H1 (cell line): ENCODE data around the gene CMTM1.

ENCODE experiments used
- BRCA1 ChIP-seq: IDR thresholded peaks from 2 replicates; pipeline ENCODE4 v1.6.1; 2012; ENCODE audit warnings: low read depth, low read length, improper control_type of control experiment
- CBX8 ChIP-seq: fragments of 300-800, 300-1000 bp; sonication (generic); IDR thresholded peaks from 2 replicates; pipeline ENCODE4 v1.7.1; 2016; ENCODE audit warnings: low read depth, low read length, borderline replicate concordance
- CEBPB ChIP-seq: IDR thresholded peaks from 2 replicates; pipeline ENCODE4 v1.6.1; 2012; ENCODE audit warnings: low read depth, low read length
- EP300 ChIP-seq, 2 experiments: IDR thresholded peaks; 1 replicate in 1 of 2; 2 replicates in 1 of 2; pipeline ENCODE4 v1.6.1; 2011 to 2012; ENCODE audit warnings: low read depth in 2 of 2, low read length in 2 of 2, mild to moderate bottlenecking in 2 of 2, borderline replicate concordance in 1 of 2, inconsistent platforms in 1 of 2, moderate library complexity in 1 of 2
- FOSL1 ChIP-seq: IDR thresholded peaks from 2 replicates; pipeline ENCODE4 v1.6.1; 2011; ENCODE audit warnings: mild to moderate bottlenecking, low read depth, low read length, moderate library complexity; ENCODE audit not compliant: insufficient read depth
- HDAC6 ChIP-seq: IDR thresholded peaks from one replicate; pipeline ENCODE4 v1.7.1; 2012; ENCODE audit warnings: low read depth, mild to moderate bottlenecking, inconsistent platforms, low read length, moderate library complexity
- POLR2A ChIP-seq, 2 experiments: IDR thresholded peaks; 1 replicate in 1 of 2; 2 replicates in 1 of 2; pipeline ENCODE4 v1.6.1; 2011; ENCODE audit warnings: low read depth in 2 of 2, low read length in 2 of 2, mild to moderate bottlenecking in 2 of 2; ENCODE audit errors: control extremely low read depth in 1 of 2
- RXRA ChIP-seq: IDR thresholded peaks from 2 replicates; pipeline ENCODE4 v1.6.1; 2011; ENCODE audit warnings: low read depth, mild to moderate bottlenecking, low read length, moderate library complexity; ENCODE audit not compliant: insufficient read depth
- SIRT6 ChIP-seq: IDR thresholded peaks from one replicate; pipeline ENCODE4 v1.7.1; 2012; ENCODE audit warnings: low read length, inconsistent platforms
- SP2 ChIP-seq: IDR thresholded peaks from 2 replicates; pipeline ENCODE4 v1.6.1; 2012; ENCODE audit warnings: mild to moderate bottlenecking, low read length, inconsistent platforms
- TF ChIP-seq, protein P1 (sequence below): IDR thresholded peaks from 2 replicates; pipeline ENCODE4 v1.6.1; 2011; ENCODE audit warnings: low read depth, mild to moderate bottlenecking, low read length; ENCODE audit not compliant: insufficient read depth
- TF ChIP-seq, protein P2 (sequence below), 3 experiments: IDR thresholded peaks; 1 replicate in 2 of 3; 2 replicates in 1 of 3; pipeline versions ENCODE4 v1.5.1 to v1.6.1; 2011; ENCODE audit warnings: low read length in 3 of 3, mild to moderate bottlenecking in 3 of 3, inconsistent platforms in 2 of 3, low read depth in 1 of 3, moderate library complexity in 1 of 3; ENCODE audit not compliant: insufficient read depth in 1 of 3; ENCODE audit errors: control extremely low read depth in 1 of 3

DNA sequence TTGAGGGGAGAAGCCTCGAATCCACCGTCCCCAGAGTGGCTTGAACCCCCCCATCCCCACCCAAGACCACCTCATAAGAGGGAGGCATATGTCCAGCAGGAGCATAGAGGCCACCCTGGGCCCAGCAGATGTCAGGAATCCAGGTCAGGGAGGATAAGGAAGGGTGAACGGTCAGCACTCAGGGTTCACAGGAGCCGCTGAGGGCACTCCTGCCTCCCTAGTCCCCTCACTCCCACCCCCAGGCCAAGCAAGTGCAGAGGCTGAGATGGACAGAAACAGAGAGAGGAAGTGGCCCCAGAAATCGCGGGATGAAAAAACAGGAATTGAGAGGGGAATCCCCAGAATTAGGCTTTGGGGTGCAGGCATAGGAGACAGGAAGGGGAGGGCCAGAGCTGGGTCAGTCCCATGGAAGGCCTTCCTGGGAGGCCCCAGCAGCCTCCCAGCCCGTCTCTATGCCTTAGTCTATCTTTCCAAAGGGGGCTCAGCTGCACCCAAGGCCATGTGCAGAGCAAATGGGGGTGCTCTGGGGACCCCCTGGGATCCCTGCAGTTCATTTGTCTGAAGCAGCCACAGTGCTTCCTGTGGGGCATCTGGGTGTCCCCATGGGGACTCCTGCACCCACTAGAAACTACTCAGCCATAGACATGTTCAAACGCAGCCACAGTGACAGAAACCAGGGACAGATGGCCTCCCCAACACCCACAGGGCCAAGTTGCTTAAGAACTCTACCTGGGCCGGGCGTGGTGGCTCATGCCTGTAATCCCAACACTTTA lies 39.9 kb downstream of the CMTM1 start:
- TF ChIP-seq EP300 (IDR thresholded peaks at IDR 0.05; ENCODE audit: borderline replicate concordance in 1 of 2, low read depth in 2 of 2, low read length in 2 of 2): no peak
- TF ChIP-seq, protein P1, sequence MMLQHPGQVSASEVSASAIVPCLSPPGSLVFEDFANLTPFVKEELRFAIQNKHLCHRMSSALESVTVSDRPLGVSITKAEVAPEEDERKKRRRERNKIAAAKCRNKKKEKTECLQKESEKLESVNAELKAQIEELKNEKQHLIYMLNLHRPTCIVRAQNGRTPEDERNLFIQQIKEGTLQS: no peak
- no peak for TF ChIP-seq SIRT6
- no peak for TF ChIP-seq CBX8
- no peak for TF ChIP-seq CEBPB
- TF ChIP-seq POLR2A (IDR thresholded peaks at IDR 0.05; ENCODE audit: control extremely low read depth in 1 of 2, low read depth in 2 of 2, low read length in 2 of 2): no peak
- TF ChIP-seq, protein P2, sequence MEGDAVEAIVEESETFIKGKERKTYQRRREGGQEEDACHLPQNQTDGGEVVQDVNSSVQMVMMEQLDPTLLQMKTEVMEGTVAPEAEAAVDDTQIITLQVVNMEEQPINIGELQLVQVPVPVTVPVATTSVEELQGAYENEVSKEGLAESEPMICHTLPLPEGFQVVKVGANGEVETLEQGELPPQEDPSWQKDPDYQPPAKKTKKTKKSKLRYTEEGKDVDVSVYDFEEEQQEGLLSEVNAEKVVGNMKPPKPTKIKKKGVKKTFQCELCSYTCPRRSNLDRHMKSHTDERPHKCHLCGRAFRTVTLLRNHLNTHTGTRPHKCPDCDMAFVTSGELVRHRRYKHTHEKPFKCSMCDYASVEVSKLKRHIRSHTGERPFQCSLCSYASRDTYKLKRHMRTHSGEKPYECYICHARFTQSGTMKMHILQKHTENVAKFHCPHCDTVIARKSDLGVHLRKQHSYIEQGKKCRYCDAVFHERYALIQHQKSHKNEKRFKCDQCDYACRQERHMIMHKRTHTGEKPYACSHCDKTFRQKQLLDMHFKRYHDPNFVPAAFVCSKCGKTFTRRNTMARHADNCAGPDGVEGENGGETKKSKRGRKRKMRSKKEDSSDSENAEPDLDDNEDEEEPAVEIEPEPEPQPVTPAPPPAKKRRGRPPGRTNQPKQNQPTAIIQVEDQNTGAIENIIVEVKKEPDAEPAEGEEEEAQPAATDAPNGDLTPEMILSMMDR (IDR thresholded peaks at IDR 0.05; ENCODE audit: control extremely low read depth in 1 of 3, insufficient read depth in 1 of 3, low read depth in 1 of 3, low read length in 3 of 3): no peak
- no peak for TF ChIP-seq BRCA1
- no peak for TF ChIP-seq SP2
- no peak for TF ChIP-seq FOSL1
- TF ChIP-seq HDAC6: no peak
- TF ChIP-seq RXRA: no peak
